ENCODE measurements around the gene GATA5.

The GATA5 gene

GRCh38 chr20:62482146-62482809, 6.5 kb upstream of the GATA5 start:
- no peak overlapping the region for H3K27ac ChIP-seq (ENCODE audit: low read depth in 2 of 2, low read length in 2 of 2)
- H3K27me3 ChIP-seq (ENCODE audit: control insufficient read depth in 2 of 2, insufficient read depth in 2 of 2, low read length in 2 of 2), result peaks cover 33 to 56% of the 10 kb centered on the region in 2 donors
- no peak overlapping the region for H3K4me3 ChIP-seq (ENCODE audit: low read length in 2 of 2)
- no peak overlapping the region for H3K9ac ChIP-seq (ENCODE audit: low read depth in 1 of 2, low read length in 2 of 2)
- no peaks in the 10 kb centered on the region for H3K9me3 ChIP-seq (ENCODE audit: control insufficient read depth in 2 of 2, low read length in 2 of 2)
- no peaks in the 10 kb centered on the region for H3K36me3 ChIP-seq (ENCODE audit: control insufficient read depth in 2 of 2, insufficient read depth in 2 of 2, low read length in 2 of 2)
- H3K4me1 ChIP-seq (ENCODE audit: control insufficient read depth in 2 of 2, insufficient read depth in 2 of 2, low read length in 2 of 2), result no peaks in the 10 kb centered on the region

- Histone ChIP-seq H3K4me1 (ENCODE audit: control insufficient read depth in 2 of 2, insufficient read depth in 2 of 2, low read length in 2 of 2) (no peaks in the 10 kb centered on the region), H3K9ac (ENCODE audit: low read depth in 1 of 2, low read length in 2 of 2) (no peak overlapping the region), H3K27me3 (ENCODE audit: control insufficient read depth in 2 of 2, insufficient read depth in 2 of 2, low read length in 2 of 2) (peaks cover 33 to 56% of the 10 kb centered on the region in 2 donors), H3K9me3 (ENCODE audit: control insufficient read depth in 2 of 2, low read length in 2 of 2) (no peaks in the 10 kb centered on the region), H3K4me3 (ENCODE audit: low read length in 2 of 2) (no peak overlapping the region), H3K36me3 (ENCODE audit: control insufficient read depth in 2 of 2, insufficient read depth in 2 of 2, low read length in 2 of 2) (no peaks in the 10 kb centered on the region), H3K27ac (ENCODE audit: low read depth in 2 of 2, low read length in 2 of 2) (no peak overlapping the region)
Measured at GRCh38 chr20:62481425-62482145, 5.8 kb upstream of the GATA5 start.

- no peak overlapping the region for H3K9ac ChIP-seq (ENCODE audit: low read depth in 1 of 2, low read length in 2 of 2)
- no peak overlapping the region for H3K4me3 ChIP-seq (ENCODE audit: low read length in 2 of 2)
- no peaks in the 10 kb centered on the region for H3K4me1 ChIP-seq (ENCODE audit: control insufficient read depth in 2 of 2, insufficient read depth in 2 of 2, low read length in 2 of 2)
- H3K27ac ChIP-seq (ENCODE audit: low read depth in 2 of 2, low read length in 2 of 2), result no peak overlapping the region
- no peaks in the 10 kb centered on the region for H3K9me3 ChIP-seq (ENCODE audit: control insufficient read depth in 2 of 2, low read length in 2 of 2)
- peaks cover 27 to 62% of the 10 kb centered on the region in 2 donors for H3K27me3 ChIP-seq (ENCODE audit: control insufficient read depth in 2 of 2, insufficient read depth in 2 of 2, low read length in 2 of 2)
- H3K36me3 ChIP-seq (ENCODE audit: control insufficient read depth in 2 of 2, insufficient read depth in 2 of 2, low read length in 2 of 2), result no peaks in the 10 kb centered on the region
Measured at GRCh38 chr20:62480318-62480717, 4.5 kb upstream of the GATA5 start.

GRCh38 chr20:62479656-62480055, 3.9 kb upstream of the GATA5 start:
- Histone ChIP-seq H3K4me3 (ENCODE audit: low read length in 2 of 2) (no peak overlapping the region), H3K4me1 (ENCODE audit: control insufficient read depth in 2 of 2, insufficient read depth in 2 of 2, low read length in 2 of 2) (no peaks in the 10 kb centered on the region), H3K27ac (ENCODE audit: low read depth in 2 of 2, low read length in 2 of 2) (no peak overlapping the region), H3K9ac (ENCODE audit: low read depth in 1 of 2, low read length in 2 of 2) (no peak overlapping the region), H3K9me3 (ENCODE audit: control insufficient read depth in 2 of 2, low read length in 2 of 2) (no peaks in the 10 kb centered on the region), H3K36me3 (ENCODE audit: control insufficient read depth in 2 of 2, insufficient read depth in 2 of 2, low read length in 2 of 2) (no peaks in the 10 kb centered on the region), H3K27me3 (ENCODE audit: control insufficient read depth in 2 of 2, insufficient read depth in 2 of 2, low read length in 2 of 2) (peaks cover 30 to 62% of the 10 kb centered on the region in 2 donors)

GRCh38 chr20:62479156-62479555, 3.4 kb upstream of the GATA5 start:
- no peaks in the 10 kb centered on the region for H3K36me3 ChIP-seq (ENCODE audit: control insufficient read depth in 2 of 2, insufficient read depth in 2 of 2, low read length in 2 of 2)
- no peak overlapping the region for H3K27ac ChIP-seq (ENCODE audit: low read depth in 2 of 2, low read length in 2 of 2)
- H3K9ac ChIP-seq (ENCODE audit: low read depth in 1 of 2, low read length in 2 of 2), result no peak overlapping the region
- no peaks in the 10 kb centered on the region for H3K9me3 ChIP-seq (ENCODE audit: control insufficient read depth in 2 of 2, low read length in 2 of 2)
- H3K4me1 ChIP-seq (ENCODE audit: control insufficient read depth in 2 of 2, insufficient read depth in 2 of 2, low read length in 2 of 2), result no peaks in the 10 kb centered on the region
- H3K4me3 ChIP-seq (ENCODE audit: low read length in 2 of 2), result no peak overlapping the region
- peaks cover 29 to 66% of the 10 kb centered on the region in 2 donors for H3K27me3 ChIP-seq (ENCODE audit: control insufficient read depth in 2 of 2, insufficient read depth in 2 of 2, low read length in 2 of 2)

GRCh38 chr20:62477669-62478455, 2.1 kb upstream of the GATA5 start:
- H3K9me3 ChIP-seq (ENCODE audit: control insufficient read depth in 2 of 2, low read length in 2 of 2), result no peaks in the 10 kb centered on the region
- no peaks in the 10 kb centered on the region for H3K4me1 ChIP-seq (ENCODE audit: control insufficient read depth in 2 of 2, insufficient read depth in 2 of 2, low read length in 2 of 2)
- no peak overlapping the region for H3K27ac ChIP-seq (ENCODE audit: low read depth in 2 of 2, low read length in 2 of 2)
- no peaks in the 10 kb centered on the region for H3K36me3 ChIP-seq (ENCODE audit: control insufficient read depth in 2 of 2, insufficient read depth in 2 of 2, low read length in 2 of 2)
- no peak overlapping the region for H3K9ac ChIP-seq (ENCODE audit: low read depth in 1 of 2, low read length in 2 of 2)
- peaks cover 21 to 56% of the 10 kb centered on the region in 2 donors for H3K27me3 ChIP-seq (ENCODE audit: control insufficient read depth in 2 of 2, insufficient read depth in 2 of 2, low read length in 2 of 2)
- H3K4me3 ChIP-seq (ENCODE audit: low read length in 2 of 2), result no peak overlapping the region

GRCh38 chr20:62476056-62476838, 452 bp upstream of the GATA5 start:
- H3K9me3 ChIP-seq (ENCODE audit: control insufficient read depth in 2 of 2, low read length in 2 of 2), result no peaks in the 10 kb centered on the region
- H3K27me3 ChIP-seq (ENCODE audit: control insufficient read depth in 2 of 2, insufficient read depth in 2 of 2, low read length in 2 of 2), result peaks cover 13 to 40% of the 10 kb centered on the region in 2 donors
- H3K4me3 ChIP-seq (ENCODE audit: low read length in 2 of 2), result no peak overlapping the region
- no peak overlapping the region for H3K9ac ChIP-seq (ENCODE audit: low read depth in 1 of 2, low read length in 2 of 2)
- H3K36me3 ChIP-seq (ENCODE audit: control insufficient read depth in 2 of 2, insufficient read depth in 2 of 2, low read length in 2 of 2), result no peaks in the 10 kb centered on the region
- no peak overlapping the region for H3K27ac ChIP-seq (ENCODE audit: low read depth in 2 of 2, low read length in 2 of 2)
- H3K4me1 ChIP-seq (ENCODE audit: control insufficient read depth in 2 of 2, insufficient read depth in 2 of 2, low read length in 2 of 2), result no peaks in the 10 kb centered on the region

- H3K36me3 ChIP-seq (ENCODE audit: control insufficient read depth in 2 of 2, insufficient read depth in 2 of 2, low read length in 2 of 2), result no peaks in the 10 kb centered on the region
- no peak overlapping the region for H3K27ac ChIP-seq (ENCODE audit: low read depth in 2 of 2, low read length in 2 of 2)
- H3K4me1 ChIP-seq (ENCODE audit: control insufficient read depth in 2 of 2, insufficient read depth in 2 of 2, low read length in 2 of 2), result no peaks in the 10 kb centered on the region
- H3K9ac ChIP-seq (ENCODE audit: low read depth in 1 of 2, low read length in 2 of 2), result no peak overlapping the region
- no peak overlapping the region for H3K4me3 ChIP-seq (ENCODE audit: low read length in 2 of 2)
- no peaks in the 10 kb centered on the region for H3K9me3 ChIP-seq (ENCODE audit: control insufficient read depth in 2 of 2, low read length in 2 of 2)
- peaks cover 13 to 44% of the 10 kb centered on the region in 2 donors for H3K27me3 ChIP-seq (ENCODE audit: control insufficient read depth in 2 of 2, insufficient read depth in 2 of 2, low read length in 2 of 2)
Measured at GRCh38 chr20:62475027-62475771, 596 bp downstream of the GATA5 start.

GRCh38 chr20:62474604-62475026, 1.2 kb downstream of the GATA5 start:
- Histone ChIP-seq H3K9me3 (ENCODE audit: control insufficient read depth in 2 of 2, low read length in 2 of 2) (no peaks in the 10 kb centered on the region), H3K9ac (ENCODE audit: low read depth in 1 of 2, low read length in 2 of 2) (no peak overlapping the region), H3K4me3 (ENCODE audit: low read length in 2 of 2) (no peak overlapping the region), H3K27ac (ENCODE audit: low read depth in 2 of 2, low read length in 2 of 2) (no peak overlapping the region), H3K27me3 (ENCODE audit: control insufficient read depth in 2 of 2, insufficient read depth in 2 of 2, low read length in 2 of 2) (peaks cover 13 to 47% of the 10 kb centered on the region in 2 donors), H3K36me3 (ENCODE audit: control insufficient read depth in 2 of 2, insufficient read depth in 2 of 2, low read length in 2 of 2) (no peaks in the 10 kb centered on the region), H3K4me1 (ENCODE audit: control insufficient read depth in 2 of 2, insufficient read depth in 2 of 2, low read length in 2 of 2) (no peaks in the 10 kb centered on the region)

Data from mucosa of rectum (tissue), 2 donors.